Measurements from ENCODE around the gene ATRN. TPM values are rescaled to one million over a fixed set of nuclear protein-coding genes. Genes with fewer than 3 reads are reported as not detected.
"Not testable (repeated sequence)": the region's sequence is repeated elsewhere in the genome, so short reads cannot be mapped to it uniquely, and the experiment has no call there.

Gene ATRN
- total and polyA plus RNA-seq, 4 donors = 4.0 to 33.4 (median 16.4) TPM

GRCh38 chr20:3485913-3486312 is 15.1 kb downstream of the ATRN start:
- Histone ChIP-seq H3K4me3 (ENCODE audit: low read length in 2 of 2) (no peak overlapping the region), H3K27me3 (ENCODE audit: control insufficient read depth in 1 of 2, insufficient read depth in 2 of 2, low read length in 1 of 2) (no peaks in the 10 kb centered on the region), H3K4me1 (ENCODE audit: control insufficient read depth in 1 of 2, insufficient read depth in 2 of 2, low read length in 2 of 2) (peaks cover 0 to 7% of the 10 kb centered on the region in 2 donors), H3K27ac (ENCODE audit: low read depth in 1 of 2, low read length in 2 of 2) (no peak overlapping the region), H3K9me3 (ENCODE audit: control insufficient read depth, low read length) (no peaks in the 10 kb centered on the region), H3K36me3 (ENCODE audit: control insufficient read depth in 1 of 2, insufficient read depth in 2 of 2, low read length in 1 of 2) (no peaks in the 10 kb centered on the region)
- ATAC-seq (ENCODE audit: low FRiP score) (no peak), DNase-seq (no peak)
- 100% methylated on average over 1 of the region's 1 CpG for WGBS, 2 donors
- intact Hi-C loops (cut with DNase I) = no loop called here

DNA sequence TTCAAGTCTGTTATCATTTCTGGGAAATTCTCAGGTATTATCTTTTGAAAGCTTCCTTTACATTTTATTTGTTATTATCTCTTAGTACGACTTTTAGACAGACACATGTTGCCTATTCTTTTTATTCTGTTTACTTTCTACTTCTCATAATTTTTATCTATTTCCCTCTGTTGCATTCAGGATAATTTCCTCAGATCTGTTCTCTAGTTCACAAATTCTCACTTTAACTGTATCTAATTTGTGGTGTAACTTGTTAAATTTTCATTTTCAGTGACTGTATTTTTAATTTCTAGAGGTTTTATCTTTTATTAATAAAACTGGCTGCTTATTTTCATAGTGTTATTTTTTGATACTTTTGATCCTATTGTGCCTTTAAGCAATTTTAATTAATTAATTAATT is 16.0 kb downstream of the ATRN start:
- Histone ChIP-seq H3K36me3 (ENCODE audit: control insufficient read depth in 1 of 2, insufficient read depth in 2 of 2, low read length in 1 of 2) (no peaks in the 10 kb centered on the region), H3K27ac (ENCODE audit: low read depth in 1 of 2, low read length in 2 of 2) (no peak overlapping the region), H3K27me3 (ENCODE audit: control insufficient read depth in 1 of 2, insufficient read depth in 2 of 2, low read length in 1 of 2) (no peaks in the 10 kb centered on the region), H3K4me3 (ENCODE audit: low read length in 2 of 2) (no peak overlapping the region), H3K9me3 (ENCODE audit: control insufficient read depth, low read length) (no peaks in the 10 kb centered on the region), H3K4me1 (ENCODE audit: control insufficient read depth in 1 of 2, insufficient read depth in 2 of 2, low read length in 2 of 2) (peaks cover 0 to 4% of the 10 kb centered on the region in 2 donors)
- intact Hi-C loops (cut with DNase I) = no loop called here
- 97 to 100% methylated on average over 1 of the region's 1 CpG for WGBS, 2 donors
- no peak for ATAC-seq (ENCODE audit: low FRiP score)
- no peak for DNase-seq

- intact Hi-C loops (cut with DNase I) = no loop called here
- ATAC-seq (ENCODE audit: low FRiP score) (no peak), DNase-seq (no peak)
- WGBS, 2 donors = 76 to 96% methylated on average over 7 to 11 of the region's 11 CpGs
- H3K27me3 ChIP-seq (ENCODE audit: control insufficient read depth in 1 of 2, insufficient read depth in 2 of 2, low read length in 1 of 2) = no peaks in the 10 kb centered on the region
- no peaks in the 10 kb centered on the region for H3K4me1 ChIP-seq (ENCODE audit: control insufficient read depth in 1 of 2, insufficient read depth in 2 of 2, low read length in 2 of 2)
- no peaks in the 10 kb centered on the region for H3K36me3 ChIP-seq (ENCODE audit: control insufficient read depth in 1 of 2, insufficient read depth in 2 of 2, low read length in 1 of 2)
- peaks cover 2% of the 10 kb centered on the region for H3K9me3 ChIP-seq (ENCODE audit: control insufficient read depth, low read length)
- H3K4me3 ChIP-seq (ENCODE audit: low read length in 2 of 2) = no peak overlapping the region
- no peak overlapping the region for H3K27ac ChIP-seq (ENCODE audit: low read depth in 1 of 2, low read length in 2 of 2)
These were observed 21.9 kb downstream of the ATRN start for GRCh38 chr20:3492669-3493068.

DNA sequence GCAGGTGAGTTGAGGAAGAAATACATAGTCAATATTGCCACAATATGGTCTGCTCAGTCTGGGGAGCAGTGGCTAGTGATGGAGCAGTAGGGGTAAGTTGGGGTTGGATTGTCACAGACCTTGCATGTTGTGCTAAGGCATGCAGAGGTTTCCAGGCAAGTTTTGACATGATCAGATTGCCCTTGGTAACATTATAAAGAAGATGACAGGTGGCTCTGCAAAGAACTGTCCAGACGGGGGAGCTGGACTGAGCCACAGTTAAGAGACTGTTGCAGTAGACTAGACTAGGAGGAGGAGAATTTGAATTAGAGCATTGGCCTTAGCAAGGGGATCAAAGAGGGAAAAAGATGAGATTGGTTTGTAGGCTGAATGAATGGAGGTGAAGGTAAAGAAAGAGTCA is 23.4 kb downstream of the ATRN start:
- intact Hi-C loops (cut with DNase I) = no loop called here
- Histone ChIP-seq H3K36me3 (ENCODE audit: control insufficient read depth in 1 of 2, insufficient read depth in 2 of 2, low read length in 1 of 2) (no peaks in the 10 kb centered on the region), H3K27me3 (ENCODE audit: control insufficient read depth in 1 of 2, insufficient read depth in 2 of 2, low read length in 1 of 2) (no peaks in the 10 kb centered on the region), H3K4me3 (ENCODE audit: low read length in 2 of 2) (no peak overlapping the region), H3K27ac (ENCODE audit: low read depth in 1 of 2, low read length in 2 of 2) (no peak overlapping the region), H3K9me3 (ENCODE audit: control insufficient read depth, low read length) (peaks cover 2% of the 10 kb centered on the region), H3K4me1 (ENCODE audit: control insufficient read depth in 1 of 2, insufficient read depth in 2 of 2, low read length in 2 of 2) (no peaks in the 10 kb centered on the region)
- no peak for DNase-seq
- WGBS, 2 donors = 97 to 100% methylated on average over 1 of the region's 1 CpG
- no peak for ATAC-seq (ENCODE audit: low FRiP score)

DNA sequence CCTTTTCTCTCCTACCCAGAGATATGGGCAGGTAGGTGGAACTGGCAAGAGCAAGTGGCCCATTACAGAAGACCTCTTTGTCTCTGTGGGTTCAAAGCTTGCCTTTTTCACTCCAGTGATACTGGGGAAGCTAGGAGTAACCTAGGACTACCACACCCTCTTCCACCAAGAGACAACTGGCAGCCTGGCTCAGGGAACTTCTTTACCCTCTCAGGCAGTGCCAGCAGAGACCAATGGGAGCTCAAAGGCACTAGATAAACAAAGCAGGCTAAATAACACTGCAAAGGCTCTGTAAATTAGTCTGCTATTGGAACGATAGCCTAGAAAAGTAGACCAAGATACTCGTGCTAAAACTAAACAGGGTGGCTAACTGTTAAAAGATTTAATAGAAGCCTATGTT is 32.1 kb downstream of the ATRN start:
- ATAC-seq (ENCODE audit: low FRiP score) = no peak
- 89 to 94% methylated on average over 2 of the region's 2 CpGs for WGBS, 2 donors
- intact Hi-C loops (cut with DNase I) = no loop called here

DNA sequence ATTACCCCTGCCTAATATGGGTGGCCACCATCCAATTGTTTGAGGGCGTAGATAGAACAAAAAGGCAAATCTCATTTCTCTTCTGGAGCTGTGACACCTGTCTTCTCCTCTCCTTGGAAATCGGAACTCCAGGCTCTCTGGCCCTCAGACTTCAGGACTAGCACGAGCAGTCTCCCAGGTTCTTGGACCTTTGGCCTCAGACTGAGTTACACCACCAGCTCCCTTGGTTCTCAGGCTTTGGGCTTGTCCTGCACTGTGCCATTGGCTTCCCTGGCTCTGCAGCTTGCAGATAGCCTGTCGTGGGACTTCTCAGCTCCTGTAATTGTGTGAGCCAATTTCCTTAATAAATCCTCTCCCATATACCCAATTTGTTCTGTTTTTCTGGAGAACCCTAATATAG is 34.3 kb downstream of the ATRN start:
- DNase-seq (no peak), ATAC-seq (ENCODE audit: low FRiP score) (no peak)
- intact Hi-C loops (cut with DNase I) = no loop called here
- Histone ChIP-seq H3K9me3 (ENCODE audit: control insufficient read depth, low read length) (peaks cover 2% of the 10 kb centered on the region), H3K4me3 (ENCODE audit: low read length in 2 of 2) (no peak overlapping the region), H3K27ac (ENCODE audit: low read depth in 1 of 2, low read length in 2 of 2) (no peak overlapping the region), H3K27me3 (ENCODE audit: control insufficient read depth in 1 of 2, insufficient read depth in 2 of 2, low read length in 1 of 2) (no peaks in the 10 kb centered on the region), H3K4me1 (ENCODE audit: control insufficient read depth in 1 of 2, insufficient read depth in 2 of 2, low read length in 2 of 2) (no peaks in the 10 kb centered on the region), H3K36me3 (ENCODE audit: control insufficient read depth in 1 of 2, insufficient read depth in 2 of 2, low read length in 1 of 2) (no peaks in the 10 kb centered on the region)
- WGBS, 2 donors = 92% methylated on average over 4 of the region's 4 CpGs

More for the DNA sequence above, 32.1 kb downstream of the ATRN start:
- no peak for DNase-seq
- Histone ChIP-seq H3K27me3 (ENCODE audit: control insufficient read depth in 1 of 2, insufficient read depth in 2 of 2, low read length in 1 of 2) (no peaks in the 10 kb centered on the region), H3K4me1 (ENCODE audit: control insufficient read depth in 1 of 2, insufficient read depth in 2 of 2, low read length in 2 of 2) (no peaks in the 10 kb centered on the region), H3K27ac (ENCODE audit: low read depth in 1 of 2, low read length in 2 of 2) (no peak overlapping the region), H3K4me3 (ENCODE audit: low read length in 2 of 2) (no peak overlapping the region), H3K36me3 (ENCODE audit: control insufficient read depth in 1 of 2, insufficient read depth in 2 of 2, low read length in 1 of 2) (no peaks in the 10 kb centered on the region), H3K9me3 (ENCODE audit: control insufficient read depth, low read length) (peaks cover 2% of the 10 kb centered on the region)

DNA sequence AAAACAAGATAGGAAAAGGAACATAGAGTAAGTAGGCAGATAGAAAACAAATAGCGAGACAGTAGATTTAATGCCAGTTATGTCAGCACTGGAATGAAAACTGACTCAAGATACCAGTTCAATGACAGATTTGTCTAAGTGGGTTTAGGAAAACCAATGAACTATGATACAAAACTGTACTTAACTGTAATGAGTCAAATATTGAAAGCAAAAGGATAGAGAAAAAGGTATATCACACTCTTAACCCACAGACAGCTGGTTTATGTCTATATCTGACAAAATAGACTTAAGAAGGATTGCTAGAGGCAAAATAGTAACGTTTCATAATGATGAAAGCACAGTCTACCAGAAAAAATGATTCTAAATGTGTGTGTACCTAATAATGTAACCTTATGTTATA is 38.2 kb downstream of the ATRN start:
- 80 to 90% methylated on average over 2 of the region's 2 CpGs for WGBS, 2 donors
- DNase-seq = no peak
- Histone ChIP-seq H3K4me3 (ENCODE audit: low read length in 2 of 2) (no peak overlapping the region), H3K27me3 (ENCODE audit: control insufficient read depth in 1 of 2, insufficient read depth in 2 of 2, low read length in 1 of 2) (no peaks in the 10 kb centered on the region), H3K27ac (ENCODE audit: low read depth in 1 of 2, low read length in 2 of 2) (no peak overlapping the region), H3K9me3 (ENCODE audit: control insufficient read depth, low read length) (peaks cover 2% of the 10 kb centered on the region), H3K36me3 (ENCODE audit: control insufficient read depth in 1 of 2, insufficient read depth in 2 of 2, low read length in 1 of 2) (no peaks in the 10 kb centered on the region), H3K4me1 (ENCODE audit: control insufficient read depth in 1 of 2, insufficient read depth in 2 of 2, low read length in 2 of 2) (no peaks in the 10 kb centered on the region)
- intact Hi-C loops (cut with DNase I) = no loop called here
- no peak for ATAC-seq (ENCODE audit: low FRiP score)

- Histone ChIP-seq H3K27me3 (ENCODE audit: control insufficient read depth in 1 of 2, insufficient read depth in 2 of 2, low read length in 1 of 2) (no peaks in the 10 kb centered on the region), H3K9me3 (ENCODE audit: control insufficient read depth, low read length) (peaks cover under 1% of the 10 kb centered on the region), H3K27ac (ENCODE audit: low read depth in 1 of 2, low read length in 2 of 2) (no peak overlapping the region), H3K4me3 (ENCODE audit: low read length in 2 of 2) (no peak overlapping the region), H3K4me1 (ENCODE audit: control insufficient read depth in 1 of 2, insufficient read depth in 2 of 2, low read length in 2 of 2) (no peaks in the 10 kb centered on the region), H3K36me3 (ENCODE audit: control insufficient read depth in 1 of 2, insufficient read depth in 2 of 2, low read length in 1 of 2) (no peaks in the 10 kb centered on the region)
- no peak for ATAC-seq (ENCODE audit: low FRiP score)
- intact Hi-C loops (cut with DNase I) = no loop called here
- DNase-seq = no peak
- WGBS, 2 donors = 36 to 45% methylated on average over 2 of the region's 2 CpGs
These were observed 39.3 kb downstream of the ATRN start for GRCh38 chr20:3510110-3510509.

GRCh38 chr20:3512239-3512638 is 41.4 kb downstream of the ATRN start:
- H3K36me3 ChIP-seq (ENCODE audit: control insufficient read depth in 1 of 2, insufficient read depth in 2 of 2, low read length in 1 of 2); DNase-seq; intact Hi-C loops (cut with DNase I); H3K27me3 ChIP-seq (ENCODE audit: control insufficient read depth in 1 of 2, insufficient read depth in 2 of 2, low read length in 1 of 2); H3K27ac ChIP-seq (ENCODE audit: low read depth in 1 of 2, low read length in 2 of 2); H3K4me1 ChIP-seq (ENCODE audit: control insufficient read depth in 1 of 2, insufficient read depth in 2 of 2, low read length in 2 of 2); ATAC-seq (ENCODE audit: low FRiP score); H3K4me3 ChIP-seq (ENCODE audit: low read length in 2 of 2); H3K9me3 ChIP-seq (ENCODE audit: control insufficient read depth, low read length): not testable (repeated sequence)
- WGBS, 2 donors = 72 to 90% methylated on average over 3 of the region's 3 CpGs

Measured in aorta (tissue), 5 donors.